ENCODE data around the gene TRIP13.
"Not testable (repeated sequence)": the region's sequence is repeated elsewhere in the genome, so short reads cannot be mapped to it uniquely, and the experiment has no call there.

Gene TRIP13

GRCh38 chr5:915946-916345 is 23.3 kb downstream of the TRIP13 start:
- H3K9me2 ChIP-seq (replicated peaks; ENCODE audit: control insufficient read depth, low read length) = no peaks in the 10 kb centered on the region
- H3K79me2 ChIP-seq (ENCODE audit: control insufficient read depth, low read length) = no peaks in the 10 kb centered on the region
- H3K4me3 ChIP-seq (ENCODE audit: low read length) = no peak overlapping the region
- no peaks in the 10 kb centered on the region for H3K4me1 ChIP-seq (ENCODE audit: control insufficient read depth, low read length)
- no peak overlapping the region for H3K4me2 ChIP-seq (ENCODE audit: low read length)
- no peaks in the 10 kb centered on the region for H3K9me3 ChIP-seq (ENCODE audit: control insufficient read depth, insufficient read depth, low read length)
- peaks cover 65% of the 10 kb centered on the region for H3K36me3 ChIP-seq (ENCODE audit: control insufficient read depth, low read length)
- peaks cover 3% of the 10 kb centered on the region; the same call in 1 of the 2 replicates for H3F3A ChIP-seq (ENCODE audit: control insufficient read depth, insufficient read depth)
- no peaks in the 10 kb centered on the region for H4K20me1 ChIP-seq (ENCODE audit: control insufficient read depth, insufficient read depth, low read depth, low read length)
- H3K27ac ChIP-seq (ENCODE audit: low read depth, low read length) = no peak overlapping the region
- no peaks in the 10 kb centered on the region for H3K27me3 ChIP-seq (ENCODE audit: control insufficient read depth, low read length)
- TF ChIP-seq CTCF (IDR thresholded peaks at IDR 0.05; ENCODE audit: low read depth, low read length, poor library complexity, severe bottlenecking) = no peak
- TF ChIP-seq EZH2phosphoT487 (IDR thresholded peaks at IDR 0.05; ENCODE audit: borderline replicate concordance, low read length) = no peak

GRCh38 chr5:916441-917293 is 24.0 kb downstream of the TRIP13 start:
- no peaks in the 10 kb centered on the region for H3K9me2 ChIP-seq (replicated peaks; ENCODE audit: control insufficient read depth, low read length)
- H3K4me1 ChIP-seq (ENCODE audit: control insufficient read depth, low read length) = no peaks in the 10 kb centered on the region
- no peak overlapping the region for H3K4me2 ChIP-seq (ENCODE audit: low read length)
- no peak for TF ChIP-seq EZH2phosphoT487 (IDR thresholded peaks at IDR 0.05; ENCODE audit: borderline replicate concordance, low read length)
- no peak for TF ChIP-seq CTCF (IDR thresholded peaks at IDR 0.05; ENCODE audit: low read depth, low read length, poor library complexity, severe bottlenecking)
- H3F3A ChIP-seq (ENCODE audit: control insufficient read depth, insufficient read depth) = peaks cover 3% of the 10 kb centered on the region; the same call in 1 of the 2 replicates
- H3K4me3 ChIP-seq (ENCODE audit: low read length) = no peak overlapping the region
- H3K27ac ChIP-seq (ENCODE audit: low read depth, low read length) = no peak overlapping the region
- no peaks in the 10 kb centered on the region for H4K20me1 ChIP-seq (ENCODE audit: control insufficient read depth, insufficient read depth, low read depth, low read length)
- no peaks in the 10 kb centered on the region for H3K79me2 ChIP-seq (ENCODE audit: control insufficient read depth, low read length)
- no peaks in the 10 kb centered on the region for H3K27me3 ChIP-seq (ENCODE audit: control insufficient read depth, low read length)
- no peaks in the 10 kb centered on the region for H3K9me3 ChIP-seq (ENCODE audit: control insufficient read depth, insufficient read depth, low read length)
- H3K36me3 ChIP-seq (ENCODE audit: control insufficient read depth, low read length) = peaks cover 63% of the 10 kb centered on the region

GRCh38 chr5:918717-919116 is 26.0 kb downstream of the TRIP13 start:
- H3F3A ChIP-seq (ENCODE audit: control insufficient read depth, insufficient read depth); H3K27ac ChIP-seq (ENCODE audit: low read depth, low read length); H3K4me3 ChIP-seq (ENCODE audit: low read length); H3K4me1 ChIP-seq (ENCODE audit: control insufficient read depth, low read length); H4K20me1 ChIP-seq (ENCODE audit: control insufficient read depth, insufficient read depth, low read depth, low read length); H3K27me3 ChIP-seq (ENCODE audit: control insufficient read depth, low read length); H3K4me2 ChIP-seq (ENCODE audit: low read length); H3K9me2 ChIP-seq (replicated peaks; ENCODE audit: control insufficient read depth, low read length); H3K9me3 ChIP-seq (ENCODE audit: control insufficient read depth, insufficient read depth, low read length); H3K79me2 ChIP-seq (ENCODE audit: control insufficient read depth, low read length): not testable (repeated sequence)
- H3K36me3 ChIP-seq (ENCODE audit: control insufficient read depth, low read length) = peaks cover 47% of the 10 kb centered on the region

GRCh38 chr5:919356-920000 is 26.8 kb downstream of the TRIP13 start:
- H3K4me2 ChIP-seq (ENCODE audit: low read length) = no peak overlapping the region
- H3K9me2 ChIP-seq (replicated peaks; ENCODE audit: control insufficient read depth, low read length) = no peaks in the 10 kb centered on the region
- no peaks in the 10 kb centered on the region for H3K9me3 ChIP-seq (ENCODE audit: control insufficient read depth, insufficient read depth, low read length)
- H3K36me3 ChIP-seq (ENCODE audit: control insufficient read depth, low read length) = peaks cover 40% of the 10 kb centered on the region
- peaks cover 3% of the 10 kb centered on the region; the same call in 1 of the 2 replicates for H3F3A ChIP-seq (ENCODE audit: control insufficient read depth, insufficient read depth)
- no peaks in the 10 kb centered on the region for H3K4me1 ChIP-seq (ENCODE audit: control insufficient read depth, low read length)
- no peaks in the 10 kb centered on the region for H3K79me2 ChIP-seq (ENCODE audit: control insufficient read depth, low read length)
- no peak overlapping the region for H3K4me3 ChIP-seq (ENCODE audit: low read length)
- TF ChIP-seq CTCF (IDR thresholded peaks at IDR 0.05; ENCODE audit: low read depth, low read length, poor library complexity, severe bottlenecking) = no peak
- no peak overlapping the region for H3K27ac ChIP-seq (ENCODE audit: low read depth, low read length)
- no peaks in the 10 kb centered on the region for H4K20me1 ChIP-seq (ENCODE audit: control insufficient read depth, insufficient read depth, low read depth, low read length)
- no peaks in the 10 kb centered on the region for H3K27me3 ChIP-seq (ENCODE audit: control insufficient read depth, low read length)
